IMR-90 (cell line): Measurements from ENCODE around the gene NXPE2. TPM values are rescaled to one million over a fixed set of nuclear protein-coding genes. Genes with fewer than 3 reads are reported as not detected.

Experiments used
- ATAC-seq: fragments of 200-7000 bp; cut with Tn5 transposase; 2 replicates; pipeline ENCODE4 v1.9.1; 2020; ENCODE audit warnings: low read depth, mild to moderate bottlenecking, moderate library complexity
- Bru-seq: library from RNA; stranded (reverse); fragments of 400-500 nt; gene quantifications from one replicate; lab custom pipeline; 2021; lab: Mats Ljungman, UMichigan
- BruChase-seq, 2 experiments: library from RNA; stranded (reverse); fragments of 400-500 nt; gene quantifications; one replicate each; lab custom pipeline; 2021; lab: Mats Ljungman, UMichigan
- BruUV-seq: library from RNA; stranded (reverse); fragments of 400-500 nt; replicated peaks from 2 replicates; lab custom pipeline; 2021; lab: Mats Ljungman, UMichigan
- CTCF ChIA-PET: fragments of 300-600 bp; formaldehyde crosslinking; extraction: SDS; loops from one replicate; lab custom pipeline; 2021; ENCODE audit warnings: antibody characterized with exemption; lab: Yijun Ruan, JAX
- POLR2A ChIA-PET: fragments of 300-600 bp; sonication (Branson Sonifier 250); formaldehyde crosslinking; loops from one replicate; lab custom pipeline; 2022; ENCODE audit warnings: antibody characterized with exemption; ENCODE audit not compliant: unreplicated experiment; lab: Charles Lee
- DNase-seq: peaks from one replicate; pipeline ENCODE4 v3.0.0; 2013
- H2AFZ ChIP-seq: replicated peaks from 2 replicates; pipeline ENCODE3; 2013; ENCODE audit warnings: low read length, mild to moderate bottlenecking; ENCODE audit not compliant: poor library complexity
- H2AK5ac ChIP-seq: 2 replicates; pipeline ENCODE4 v1.6.1; 2013; ENCODE audit warnings: low read depth, low read length, inconsistent platforms
- H2AK9ac ChIP-seq: replicated peaks from 2 replicates; pipeline ENCODE3; 2013; ENCODE audit warnings: mild to moderate bottlenecking, low read depth, low read length, moderate library complexity; ENCODE audit not compliant: poor library complexity
- H2BK120ac ChIP-seq: 2 replicates; pipeline ENCODE4 v1.6.1; 2013; ENCODE audit warnings: low read depth, low read length, inconsistent platforms
- H2BK15ac ChIP-seq: 3 replicates; pipeline ENCODE4 v1.6.1; 2013; ENCODE audit warnings: low read depth, low read length, inconsistent platforms
- H2BK20ac ChIP-seq: 2 replicates; pipeline ENCODE4 v1.6.1; 2013; ENCODE audit warnings: low read depth, mild to moderate bottlenecking, inconsistent platforms, low read length, moderate library complexity
- H2BK5ac ChIP-seq: 2 replicates; pipeline ENCODE4 v1.6.1; 2013; ENCODE audit warnings: mild to moderate bottlenecking, low read depth, low read length, inconsistent platforms; ENCODE audit not compliant: poor library complexity, severe bottlenecking
- H3K14ac ChIP-seq: replicated peaks from 2 replicates; pipeline ENCODE4 v1.6.1; 2013; ENCODE audit warnings: low read depth, low read length, inconsistent platforms
- H3K18ac ChIP-seq: 2 replicates; pipeline ENCODE4 v1.6.1; 2013; ENCODE audit warnings: low read depth, low read length, control low read depth
- H3K23ac ChIP-seq: 2 replicates; pipeline ENCODE4 v1.6.1; 2013; ENCODE audit warnings: low read depth, low read length, inconsistent platforms
- H3K27ac ChIP-seq: 2 replicates; pipeline ENCODE4 v1.5.1; 2013; ENCODE audit warnings: mild to moderate bottlenecking, control low read depth, low read length; ENCODE audit not compliant: insufficient read depth
- H3K27me3 ChIP-seq: 2 replicates; pipeline ENCODE4 v1.6.1; 2013; ENCODE audit warnings: low read length; ENCODE audit not compliant: control insufficient read depth, insufficient read depth
- H3K36me3 ChIP-seq: 2 replicates; pipeline ENCODE4 v1.6.1; 2013; ENCODE audit warnings: low read length, mixed read lengths; ENCODE audit not compliant: control insufficient read depth, insufficient read depth
- H3K4ac ChIP-seq: 2 replicates; pipeline ENCODE4 v1.6.1; 2013; ENCODE audit warnings: low read depth, low read length, inconsistent platforms
- H3K4me1 ChIP-seq: 2 replicates; pipeline ENCODE4 v1.6.1; 2013; ENCODE audit warnings: low read length, mixed read lengths; ENCODE audit not compliant: control insufficient read depth, insufficient read depth
- H3K4me2 ChIP-seq: 2 replicates; pipeline ENCODE4 v1.6.1; 2013; ENCODE audit warnings: low read depth, mild to moderate bottlenecking, control low read depth, low read length, moderate library complexity
- H3K4me3 ChIP-seq: 2 replicates; pipeline ENCODE4 v1.5.1; 2013; ENCODE audit warnings: low read depth, mild to moderate bottlenecking, control low read depth, low read length, moderate library complexity; ENCODE audit not compliant: insufficient read depth
- H3K56ac ChIP-seq: 2 replicates; pipeline ENCODE4 v1.6.1; 2013; ENCODE audit warnings: low read length, inconsistent platforms; ENCODE audit not compliant: insufficient read depth; ENCODE audit errors: extremely low read depth
- H3K79me1 ChIP-seq, 2 experiments: 2 replicates each; pipeline ENCODE4 v1.6.1; 2013; ENCODE audit warnings: low read length in 2 of 2, inconsistent platforms in 1 of 2, low read depth in 1 of 2
- H3K9ac ChIP-seq: 2 replicates; pipeline ENCODE4 v1.6.1; 2013; ENCODE audit warnings: low read depth, low read length, control low read depth
- H3K9me1 ChIP-seq: 2 replicates; pipeline ENCODE4 v1.6.1; 2013; ENCODE audit warnings: low read length, inconsistent platforms; ENCODE audit not compliant: insufficient read depth
- H3K9me3 ChIP-seq: 2 replicates; pipeline ENCODE4 v1.6.1; 2013; ENCODE audit warnings: low read length; ENCODE audit not compliant: control insufficient read depth, insufficient read depth
- H4K20me1 ChIP-seq: 2 replicates; pipeline ENCODE4 v1.6.1; 2013; ENCODE audit warnings: low read length, inconsistent platforms; ENCODE audit not compliant: insufficient read depth
- H4K5ac ChIP-seq: 2 replicates; pipeline ENCODE4 v1.6.1; 2013; ENCODE audit warnings: mild to moderate bottlenecking, low read depth, low read length, control low read depth
- H4K8ac ChIP-seq, 2 experiments: 2 replicates each; pipeline ENCODE4 v1.6.1; 2013; ENCODE audit warnings: low read depth in 2 of 2, low read length in 2 of 2, control low read depth in 1 of 2, inconsistent platforms in 1 of 2
- H4K91ac ChIP-seq: 2 replicates; pipeline ENCODE4 v1.6.1; 2013; ENCODE audit warnings: low read depth, low read length, inconsistent platforms; ENCODE audit not compliant: insufficient read depth
- BHLHE40 ChIP-seq: fragments of 150-350 bp; IDR thresholded peaks from 2 replicates; pipeline ENCODE4 v1.6.1; 2016; ENCODE audit warnings: mild to moderate bottlenecking, low read depth, low read length
- CEBPB ChIP-seq: IDR thresholded peaks from 2 replicates; pipeline ENCODE4 v1.6.1; 2012; ENCODE audit warnings: low read depth, low read length, improper control_type of control experiment
- CHD1 ChIP-seq: IDR thresholded peaks from 2 replicates; pipeline ENCODE4 v1.6.1; 2012; ENCODE audit warnings: low read depth, low read length, improper control_type of control experiment
- ELK1 ChIP-seq: fragments of 150-350 bp; IDR thresholded peaks from 2 replicates; pipeline ENCODE4 v1.6.1; 2016; ENCODE audit warnings: low read depth, mild to moderate bottlenecking, low read length, moderate library complexity, borderline replicate concordance
- FOS ChIP-seq: fragments of 150-350 bp; IDR thresholded peaks from 2 replicates; pipeline ENCODE4 v1.6.1; 2016; ENCODE audit warnings: low read depth, low read length
- MAZ ChIP-seq: IDR thresholded peaks from 2 replicates; pipeline ENCODE4 v1.6.1; 2012; ENCODE audit warnings: low read depth, mild to moderate bottlenecking, low read length, improper control_type of control experiment, moderate library complexity, borderline replicate concordance
- NFE2L2 ChIP-seq: fragments of 150-350 bp; IDR thresholded peaks from 2 replicates; pipeline ENCODE4 v1.6.1; 2016; ENCODE audit warnings: low read depth, mild to moderate bottlenecking, low read length
- POLR2A ChIP-seq: IDR thresholded peaks from 2 replicates; pipeline ENCODE4 v1.6.1; 2012; ENCODE audit warnings: mild to moderate bottlenecking, low read depth, low read length
- RCOR1 ChIP-seq: IDR thresholded peaks from 2 replicates; pipeline ENCODE4 v1.6.1; 2012; ENCODE audit warnings: mild to moderate bottlenecking, low read length, improper control_type of control experiment; ENCODE audit not compliant: insufficient replicate concordance
- RFX5 ChIP-seq: IDR thresholded peaks from 2 replicates; pipeline ENCODE4 v1.8.0; 2012; ENCODE audit warnings: low read depth, mild to moderate bottlenecking, low read length, moderate library complexity
- SMC3 ChIP-seq: fragments of 150-350 bp; IDR thresholded peaks from 2 replicates; pipeline ENCODE4 v1.6.1; 2016; ENCODE audit warnings: low read depth, mild to moderate bottlenecking, antibody characterized with exemption, low read length, moderate library complexity
- WGBS, 2 experiments: methylation state at CpG; one replicate each; pipeline versions ENCODE4 v1.1.5 to v1.1.7; 2013; ENCODE audit warnings: missing lambda C conversion rate in 2 of 2; ENCODE audit not compliant: insufficient read length in 1 of 2; ENCODE audit errors: extremely low coverage in 2 of 2; 5-methylcytosine and 5-hydroxymethylcytosine counted together
- dilution Hi-C: fragments of 300-500 bp; cut with HindIII; formaldehyde crosslinking; loops from one replicate; pipeline ENCODE4 v1.14.3; 2018; ENCODE audit warnings: low sequenced_read_pairs; ENCODE audit not compliant: unreplicated experiment
- in situ Hi-C: fragments of 300-500 bp; cut with MboI; formaldehyde crosslinking; loops from 3 replicates; pipeline ENCODE4 v1.14.3; 2019; ENCODE audit warnings: low sequenced_read_pairs, inconsistent platforms, mixed read lengths
- intact Hi-C: fragments of 100-400 bp; cut with micrococcal nuclease; formaldehyde crosslinking; loops from 2 replicates; pipeline ENCODE4 v1.10.0; 2022
- long read RNA-seq: library from polyadenylated mRNA; unstranded; transcript quantifications from one replicate; pipeline ENCODE4 v2.0.0, GENCODE V29; 2021; ENCODE audit not compliant: unreplicated experiment
- polyA plus RNA-seq, 3 experiments: library from polyadenylated mRNA; depleted of rRNA; stranded (reverse); fragments of >200 nt; gene quantifications; 2 replicates each; pipeline ENCODE4 v1.2.3, GENCODE V29; 2012; ENCODE audit warnings: low replicate concordance in 1 of 3
- total RNA-seq: library from RNA; depleted of rRNA; stranded (reverse); fragments of >200 nt; gene quantifications from 2 replicates; pipeline ENCODE4 v1.2.3, GENCODE V29; 2012; rRNA removed
- TF ChIP-seq, protein P1 (sequence below): conservative IDR thresholded peaks from 2 replicates; pipeline ENCODE4 v1.5.1; 2012; ENCODE audit warnings: mild to moderate bottlenecking, low read depth, low read length, improper control_type of control experiment
- TF ChIP-seq, protein P2 (sequence below): fragments of 150-350 bp; IDR thresholded peaks from 2 replicates; pipeline ENCODE4 v1.6.1; 2017; ENCODE audit warnings: mild to moderate bottlenecking, antibody characterized with exemption, low read length, low read depth

The NXPE2 gene
- not detected in 2 replicates for total RNA-seq
- not detected in 2 replicates for polyA plus RNA-seq (2012; rRNA removed)
- polyA plus RNA-seq (2012; cell fraction: cytosol; rRNA removed): not detected in 2 replicates
- polyA plus RNA-seq (2012; cell fraction: nucleus; rRNA removed; ENCODE audit: low replicate concordance): not detected in 2 replicates
- percentile 16 among the genes with signal in this experiment for Bru-seq, nascent RNA
- percentile 10 among the genes with signal in this experiment for BruChase-seq, experiment 1, labeled RNA remaining after a 6-hour chase
- percentile 11 among the genes with signal in this experiment for BruChase-seq, experiment 2, labeled RNA remaining after a 2-hour chase
- long read RNA-seq: 0 reads

DNA sequence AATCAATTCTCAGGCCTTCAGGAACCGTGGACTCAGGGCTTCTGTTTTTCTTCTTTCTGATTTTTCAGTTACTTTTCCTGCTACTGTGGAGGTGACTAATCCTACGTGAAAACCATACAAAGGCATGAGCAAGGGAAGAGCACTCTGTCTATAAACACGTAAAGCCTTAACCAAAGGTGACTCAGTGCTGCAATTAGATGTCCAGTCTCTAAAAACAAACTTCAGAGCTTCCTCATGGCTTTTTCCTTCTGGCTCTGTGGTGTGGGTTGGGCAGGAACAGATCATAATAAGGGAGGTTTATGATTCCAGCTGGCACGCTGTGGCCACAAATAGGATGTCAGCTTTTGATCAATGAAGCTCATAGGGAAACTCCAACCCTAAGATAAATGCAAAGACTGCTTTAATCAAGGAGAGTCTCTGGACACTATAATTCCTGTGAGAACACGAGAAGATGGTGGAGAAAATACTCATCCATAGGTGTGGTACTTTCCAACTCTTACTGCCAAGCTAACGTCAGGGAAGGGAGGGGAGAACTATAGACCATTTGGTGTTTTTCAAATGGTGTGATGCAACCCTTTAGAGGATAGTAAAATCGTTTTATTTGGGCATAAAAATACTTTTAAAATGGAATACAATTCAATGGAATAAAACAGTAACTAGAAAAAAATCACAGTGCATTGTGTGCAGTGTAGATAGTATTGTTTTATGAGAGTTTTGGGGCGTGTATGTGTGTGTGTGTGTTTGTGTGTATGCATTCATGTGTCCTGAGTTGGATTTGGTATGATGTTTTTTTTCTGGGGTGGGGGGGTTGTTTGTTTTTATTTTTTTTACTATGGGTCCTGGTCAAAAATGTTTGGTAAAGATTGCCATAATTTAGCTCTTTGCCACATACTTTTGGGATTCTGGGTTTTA is at the start of gene NXPE2:
Gene NXPE2, plus strand, starts transcription at position 403 of the 912 bp plus-strand sequence. Its CDS starts 49 bp downstream, at position 452.
- Histone ChIP-seq H2AK9ac (no peak within 1 kb of the TSS), H4K20me1 (no peaks in the 10 kb centered on the region), H3K27ac (no peak within 1 kb of the TSS), H3K4me3 (no peak within 1 kb of the TSS), H3K23ac (no peak within 1 kb of the TSS), H3K36me3 (no peaks in the 10 kb centered on the region), H3K56ac (no peak within 1 kb of the TSS), H4K91ac (no peak within 1 kb of the TSS), H2BK20ac (no peak within 1 kb of the TSS), H3K27me3 (no peaks in the 10 kb centered on the region), H3K14ac (no peak within 1 kb of the TSS), H4K8ac (no peak within 1 kb of the TSS), H3K18ac (no peak within 1 kb of the TSS), H3K9ac (no peak within 1 kb of the TSS), H2AK5ac (no peak within 1 kb of the TSS), H2BK15ac (no peak within 1 kb of the TSS), H3K9me1 (no peaks in the 10 kb centered on the region), H4K5ac (no peak within 1 kb of the TSS), H2BK120ac (no peak within 1 kb of the TSS), H3K4me1 (0 out of 2 replicates have a peak, but pooled peaks cover 1% of the 10 kb centered on the region), H2AFZ (no peak within 1 kb of the TSS), H2BK5ac (no peak within 1 kb of the TSS), H3K79me1 (no peaks in the 10 kb centered on the region), H3K4ac (no peak within 1 kb of the TSS), H3K9me3 (no peaks in the 10 kb centered on the region), H3K4me2 (no peak within 1 kb of the TSS)
- ChIA-PET POLR2A (no interaction called here), CTCF (no interaction called here)
- DNase-seq (peak; percentile 57), ATAC-seq (peak; percentile 60)
- in situ Hi-C loops: no loop called here
- intact Hi-C loops: no loop called here
- BruUV-seq: no TSS peak
- dilution Hi-C loops: no loop called here
- 39% methylated on average over 2 of the region's 8 CpGs; no CpG with 5 or more reads in 1 of the 2 experiments for WGBS, 2 experiments
- TF ChIP-seq RFX5 (no peak), CEBPB (no peak), FOS (no peak), ELK1 (no peak), RCOR1 (no peak), NFE2L2 (no peak), CHD1 (no peak), SMC3 (no peak), POLR2A (no peak), MAZ (no peak), BHLHE40 (no peak)
- TF ChIP-seq, protein P1, sequence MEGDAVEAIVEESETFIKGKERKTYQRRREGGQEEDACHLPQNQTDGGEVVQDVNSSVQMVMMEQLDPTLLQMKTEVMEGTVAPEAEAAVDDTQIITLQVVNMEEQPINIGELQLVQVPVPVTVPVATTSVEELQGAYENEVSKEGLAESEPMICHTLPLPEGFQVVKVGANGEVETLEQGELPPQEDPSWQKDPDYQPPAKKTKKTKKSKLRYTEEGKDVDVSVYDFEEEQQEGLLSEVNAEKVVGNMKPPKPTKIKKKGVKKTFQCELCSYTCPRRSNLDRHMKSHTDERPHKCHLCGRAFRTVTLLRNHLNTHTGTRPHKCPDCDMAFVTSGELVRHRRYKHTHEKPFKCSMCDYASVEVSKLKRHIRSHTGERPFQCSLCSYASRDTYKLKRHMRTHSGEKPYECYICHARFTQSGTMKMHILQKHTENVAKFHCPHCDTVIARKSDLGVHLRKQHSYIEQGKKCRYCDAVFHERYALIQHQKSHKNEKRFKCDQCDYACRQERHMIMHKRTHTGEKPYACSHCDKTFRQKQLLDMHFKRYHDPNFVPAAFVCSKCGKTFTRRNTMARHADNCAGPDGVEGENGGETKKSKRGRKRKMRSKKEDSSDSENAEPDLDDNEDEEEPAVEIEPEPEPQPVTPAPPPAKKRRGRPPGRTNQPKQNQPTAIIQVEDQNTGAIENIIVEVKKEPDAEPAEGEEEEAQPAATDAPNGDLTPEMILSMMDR: no peak
- TF ChIP-seq, protein P2, sequence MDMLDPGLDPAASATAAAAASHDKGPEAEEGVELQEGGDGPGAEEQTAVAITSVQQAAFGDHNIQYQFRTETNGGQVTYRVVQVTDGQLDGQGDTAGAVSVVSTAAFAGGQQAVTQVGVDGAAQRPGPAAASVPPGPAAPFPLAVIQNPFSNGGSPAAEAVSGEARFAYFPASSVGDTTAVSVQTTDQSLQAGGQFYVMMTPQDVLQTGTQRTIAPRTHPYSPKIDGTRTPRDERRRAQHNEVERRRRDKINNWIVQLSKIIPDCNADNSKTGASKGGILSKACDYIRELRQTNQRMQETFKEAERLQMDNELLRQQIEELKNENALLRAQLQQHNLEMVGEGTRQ: no peak
